GM12878 (cell line): Measurements from ENCODE around the gene USP34. TPM values are rescaled to one million over a fixed set of nuclear protein-coding genes. Genes with fewer than 3 reads are reported as not detected.

ENCODE experiments used
- ATAC-seq: fragments of 200-7000 bp; cut with Tn5 transposase; 3 replicates; pipeline ENCODE4 v1.9.1; 2020; ENCODE audit warnings: mild to moderate bottlenecking, moderate library complexity
- BruUV-seq: library from RNA; stranded (reverse); fragments of 400-500 nt; replicated peaks from 2 replicates; lab custom pipeline; 2021; lab: Mats Ljungman, UMichigan
- CTCF ChIA-PET: fragments of 300-600 bp; sonication (Branson Sonifier 250); formaldehyde crosslinking; extraction: SDS; loops from one replicate; lab custom pipeline; 2021; ENCODE audit warnings: inconsistent platforms; lab: Yijun Ruan, JAX
- POLR2A ChIA-PET: fragments of 350-600 bp; formaldehyde crosslinking; extraction: SDS; loops from one replicate; lab custom pipeline; 2021; ENCODE audit warnings: inconsistent platforms; lab: Charles Lee
- RAD21 ChIA-PET: fragments of 300-600 bp; sonication (Branson Sonifier 250); formaldehyde crosslinking; loops from one replicate; lab custom pipeline; 2023; ENCODE audit warnings: antibody characterized with exemption; ENCODE audit not compliant: unreplicated experiment; lab: Charles Lee
- SMC1A ChIA-PET: fragments of 300-600 bp; sonication (Branson Sonifier 250); formaldehyde crosslinking; loops from one replicate; lab custom pipeline; 2023; ENCODE audit not compliant: unreplicated experiment, uncharacterized antibody; lab: Charles Lee
- DNase-seq: peaks from one replicate; pipeline ENCODE4 v3.0.0-alpha.2; 2011; ENCODE audit warnings: low read depth, low spot score
- FAIRE-seq: peaks from 3 replicates; lab custom pipeline; 2011; peaks lifted over from hg19 to GRCh38; lab: Jason Lieb, UNC
- H2AFZ ChIP-seq: 2 replicates; pipeline ENCODE4 v1.6.0; 2011; ENCODE audit warnings: low read depth, low read length, control low read depth; ENCODE audit not compliant: control insufficient read depth
- H3K27ac ChIP-seq: 2 replicates; pipeline ENCODE4 v1.5.1; 2011; ENCODE audit warnings: control low read depth; ENCODE audit not compliant: control insufficient read depth, insufficient read depth
- H3K27me3 ChIP-seq, 2 experiments: replicated peaks in 1 of 2; 2 replicates each; pipeline versions ENCODE4 v1.6.0 to v1.6.1; 2011; ENCODE audit warnings: low read length in 1 of 2; ENCODE audit not compliant: control insufficient read depth in 2 of 2, insufficient read depth in 2 of 2
- H3K36me3 ChIP-seq, 2 experiments: 2 replicates each; pipeline ENCODE4 v1.5.1; 2011; ENCODE audit warnings: low read length in 1 of 2; ENCODE audit not compliant: control insufficient read depth in 2 of 2, insufficient read depth in 2 of 2
- H3K4me1 ChIP-seq: 2 replicates; pipeline ENCODE4 v1.6.1; 2011; ENCODE audit warnings: mild to moderate bottlenecking, low read length, moderate library complexity, mixed read lengths; ENCODE audit not compliant: control insufficient read depth, insufficient read depth
- H3K4me2 ChIP-seq: 2 replicates; pipeline ENCODE4 v1.6.0; 2011; ENCODE audit warnings: control low read depth; ENCODE audit not compliant: control insufficient read depth, insufficient read depth
- H3K4me3 ChIP-seq: fragments of 200-600 bp; sonication (generic); 2 replicates; pipeline ENCODE4 v1.5.1; 2016
- H3K79me2 ChIP-seq: 2 replicates; pipeline ENCODE4 v1.6.0; 2011; ENCODE audit warnings: low read length; ENCODE audit not compliant: control insufficient read depth, insufficient read depth
- H3K9ac ChIP-seq: 2 replicates; pipeline ENCODE4 v1.8.0; 2011; ENCODE audit warnings: low read length, control low read depth, mixed read lengths; ENCODE audit not compliant: control insufficient read depth, insufficient read depth
- H3K9me3 ChIP-seq: replicated peaks from 3 replicates; pipeline ENCODE4 v1.5.1; 2011; ENCODE audit warnings: mild to moderate bottlenecking, low read length; ENCODE audit not compliant: control insufficient read depth, insufficient read depth
- H4K20me1 ChIP-seq: 2 replicates; pipeline ENCODE4 v1.6.0; 2011; ENCODE audit not compliant: control insufficient read depth, insufficient read depth
- FOXM1 ChIP-seq: IDR thresholded peaks from 2 replicates; pipeline ENCODE4 v1.6.1; 2012; ENCODE audit warnings: low read depth, mild to moderate bottlenecking, inconsistent platforms, low read length, moderate library complexity
- JUNB ChIP-seq: IDR thresholded peaks from 2 replicates; pipeline ENCODE4 v1.6.1; 2016; ENCODE audit warnings: antibody characterized with exemption, mild to moderate bottlenecking
- NRF1 ChIP-seq: conservative IDR thresholded peaks from 2 replicates; pipeline ENCODE4 v1.6.1; 2011; ENCODE audit warnings: mild to moderate bottlenecking, low read depth, low read length, improper control_type of control experiment
- ZSCAN29 ChIP-seq: fragments of 450-650 bp; IDR thresholded peaks from 2 replicates; pipeline ENCODE4 v1.6.1; 2017; ENCODE audit warnings: mild to moderate bottlenecking, moderate library complexity
- WGBS: methylation state at CpG from one replicate; pipeline ENCODE4 v1.1.6; 2016; ENCODE audit warnings: low lambda C conversion rate; ENCODE audit not compliant: insufficient replicate concordance, insufficient coverage; ENCODE audit errors: missing lambda C conversion rate; 5-methylcytosine and 5-hydroxymethylcytosine counted together
- in situ Hi-C: fragments of 300-500 bp; cut with MboI; formaldehyde crosslinking; loops from 9 replicates; pipeline ENCODE4 v1.14.3; 2018; ENCODE audit warnings: mixed read lengths
- intact Hi-C: fragments of 100-400 bp; cut with micrococcal nuclease; formaldehyde crosslinking; loops from one replicate; pipeline ENCODE4 v1.14.2; 2022; ENCODE audit not compliant: unreplicated experiment
- polyA plus RNA-seq, 11 experiments: library from polyadenylated mRNA; depleted of rRNA in 4 of 11; unstranded in 6 of 11; stranded (reverse) in 5 of 11; fragments of >200 nt; fragmentation: Nextera tagmentation in 4 of 11; fragmentation: Illumina TruSeq in 1 of 11; extraction: Ambion mirVana in 4 of 11; extraction: Trizol in 1 of 11; gene quantifications; 1 replicate in 1 of 11; 2 replicates in 10 of 11; pipeline versions ENCODE4 v1.2.1 to v1.2.3, GENCODE V29; 2011 to 2016; ENCODE audit warnings: inconsistent platforms in 2 of 11, missing spikeins in 2 of 11, low read depth in 1 of 11
- total RNA-seq, 4 experiments: library from RNA; depleted of rRNA in 3 of 4; stranded (reverse); fragments of >200 nt in 3 of 4; fragmentation: Illumina TruSeq in 1 of 4; extraction: Trizol in 1 of 4; gene quantifications; 2 replicates each; pipeline versions ENCODE4 v1.2.1 to v1.2.3, GENCODE V29; 2013 to 2021
- TF ChIP-seq, protein P1 (sequence below): fragments of 450-650 bp; IDR thresholded peaks from 2 replicates; pipeline ENCODE4 v1.6.1; 2017; ENCODE audit warnings: mild to moderate bottlenecking
- TF ChIP-seq, protein P2 (sequence below): IDR thresholded peaks from 2 replicates; pipeline ENCODE4 v1.6.1; 2011; ENCODE audit warnings: low read depth, mild to moderate bottlenecking, low read length, moderate library complexity, borderline replicate concordance; ENCODE audit errors: extremely low read depth
- TF ChIP-seq, protein P3 (sequence below): fragments of 450-650 bp; IDR thresholded peaks from 2 replicates; pipeline ENCODE4 v1.6.1; 2017; ENCODE audit warnings: mild to moderate bottlenecking, moderate library complexity
- TF ChIP-seq, protein P4 (sequence below): IDR thresholded peaks from 2 replicates; pipeline ENCODE4 v1.6.1; 2012; ENCODE audit warnings: low read depth, low read length, improper control_type of control experiment
- TF ChIP-seq, protein P5 (sequence below): IDR thresholded peaks from 2 replicates; pipeline ENCODE4 v1.6.1; 2011; ENCODE audit warnings: mild to moderate bottlenecking, low read depth, low read length, moderate library complexity; ENCODE audit not compliant: insufficient replicate concordance

USP34 gene
- total and polyA plus RNA-seq, 10 of the 15 experiments (the other 5 are each of a cell fraction or from before 2014, with no cell fraction given): 26.2 to 106 (median 62.1) TPM

DNA sequence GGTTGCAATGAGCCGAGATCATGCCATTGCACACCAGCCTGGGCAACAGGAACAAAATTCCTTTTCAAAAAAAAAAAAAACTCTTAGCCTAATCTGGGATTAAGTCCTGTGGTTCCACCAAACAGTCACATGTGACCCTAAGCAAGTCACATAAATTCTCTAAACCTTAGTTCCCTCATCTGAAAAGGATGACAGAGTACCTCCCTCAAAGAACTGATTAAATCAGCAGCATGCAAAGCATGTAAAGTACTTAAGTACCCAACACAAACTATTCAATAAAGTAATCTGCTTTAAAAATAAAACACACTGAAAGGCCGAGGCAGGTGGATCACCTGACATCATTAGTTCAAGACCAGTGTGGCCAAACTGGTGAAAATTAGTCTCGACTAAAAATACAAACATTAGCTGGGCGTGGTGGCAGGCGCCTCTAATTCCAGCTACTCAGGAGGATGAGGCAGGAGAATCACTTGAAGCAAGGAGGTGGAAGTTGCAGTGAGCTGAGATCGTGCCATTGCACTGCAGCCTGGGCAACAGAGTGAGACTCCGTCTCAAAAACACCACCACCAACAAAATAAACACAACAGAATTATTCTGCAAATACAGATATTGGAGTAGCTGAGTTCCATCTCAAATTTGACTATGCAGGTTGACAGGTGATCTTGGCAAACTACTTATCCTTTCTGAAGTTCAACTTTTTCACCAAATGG, 7.0 kb downstream of the USP34 start:
- no TSS peak for BruUV-seq
- no peak for FAIRE-seq

More for the DNA sequence above, 7.0 kb downstream of the USP34 start:
- Histone ChIP-seq H3K79me2 (peaks cover 99% of the 10 kb centered on the region), H3K9ac (no peak overlapping the region), H3K4me3 (peak overlapping the region; percentile 55; the same call in 1 of the 2 replicates), H2AFZ (no peak overlapping the region), H3K9me3 (no peaks in the 10 kb centered on the region), H3K4me1 (peaks cover 3% of the 10 kb centered on the region; the same call in 1 of the 2 replicates), H4K20me1 (no peaks in the 10 kb centered on the region), H3K36me3 (peaks cover 0 to 14% of the 10 kb centered on the region in 2 experiments; a peak in 2 of 4 replicates), H3K4me2 (peak overlapping the region; percentile 75), H3K27ac (peak overlapping the region; percentile 30; the same call in 1 of the 2 replicates), H3K27me3 (no peaks in the 10 kb centered on the region)
- POLR2A ChIA-PET: interaction anchor here (0.7 to 2.1 kb wide), 6 partner anchors 9 to 74 kb away, joined by 3 to 6 read pairs (median 4); partner anchors contain the start of gene XPO1
- intact Hi-C loops: loop anchor here (2.0 kb wide), 1 partner anchor 37 kb away; no protein-coding TSS in a partner anchor
- ATAC-seq: peak; percentile 21
- DNase-seq: no peak
- TF ChIP-seq, protein P1, sequence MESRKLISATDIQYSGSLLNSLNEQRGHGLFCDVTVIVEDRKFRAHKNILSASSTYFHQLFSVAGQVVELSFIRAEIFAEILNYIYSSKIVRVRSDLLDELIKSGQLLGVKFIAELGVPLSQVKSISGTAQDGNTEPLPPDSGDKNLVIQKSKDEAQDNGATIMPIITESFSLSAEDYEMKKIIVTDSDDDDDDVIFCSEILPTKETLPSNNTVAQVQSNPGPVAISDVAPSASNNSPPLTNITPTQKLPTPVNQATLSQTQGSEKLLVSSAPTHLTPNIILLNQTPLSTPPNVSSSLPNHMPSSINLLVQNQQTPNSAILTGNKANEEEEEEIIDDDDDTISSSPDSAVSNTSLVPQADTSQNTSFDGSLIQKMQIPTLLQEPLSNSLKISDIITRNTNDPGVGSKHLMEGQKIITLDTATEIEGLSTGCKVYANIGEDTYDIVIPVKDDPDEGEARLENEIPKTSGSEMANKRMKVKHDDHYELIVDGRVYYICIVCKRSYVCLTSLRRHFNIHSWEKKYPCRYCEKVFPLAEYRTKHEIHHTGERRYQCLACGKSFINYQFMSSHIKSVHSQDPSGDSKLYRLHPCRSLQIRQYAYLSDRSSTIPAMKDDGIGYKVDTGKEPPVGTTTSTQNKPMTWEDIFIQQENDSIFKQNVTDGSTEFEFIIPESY: no peak
- TF ChIP-seq JUNB (no peak), NRF1 (no peak), FOXM1 (no peak), ZSCAN29 (no peak)
- TF ChIP-seq, protein P2, sequence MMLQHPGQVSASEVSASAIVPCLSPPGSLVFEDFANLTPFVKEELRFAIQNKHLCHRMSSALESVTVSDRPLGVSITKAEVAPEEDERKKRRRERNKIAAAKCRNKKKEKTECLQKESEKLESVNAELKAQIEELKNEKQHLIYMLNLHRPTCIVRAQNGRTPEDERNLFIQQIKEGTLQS: no peak
- TF ChIP-seq, protein P3, sequence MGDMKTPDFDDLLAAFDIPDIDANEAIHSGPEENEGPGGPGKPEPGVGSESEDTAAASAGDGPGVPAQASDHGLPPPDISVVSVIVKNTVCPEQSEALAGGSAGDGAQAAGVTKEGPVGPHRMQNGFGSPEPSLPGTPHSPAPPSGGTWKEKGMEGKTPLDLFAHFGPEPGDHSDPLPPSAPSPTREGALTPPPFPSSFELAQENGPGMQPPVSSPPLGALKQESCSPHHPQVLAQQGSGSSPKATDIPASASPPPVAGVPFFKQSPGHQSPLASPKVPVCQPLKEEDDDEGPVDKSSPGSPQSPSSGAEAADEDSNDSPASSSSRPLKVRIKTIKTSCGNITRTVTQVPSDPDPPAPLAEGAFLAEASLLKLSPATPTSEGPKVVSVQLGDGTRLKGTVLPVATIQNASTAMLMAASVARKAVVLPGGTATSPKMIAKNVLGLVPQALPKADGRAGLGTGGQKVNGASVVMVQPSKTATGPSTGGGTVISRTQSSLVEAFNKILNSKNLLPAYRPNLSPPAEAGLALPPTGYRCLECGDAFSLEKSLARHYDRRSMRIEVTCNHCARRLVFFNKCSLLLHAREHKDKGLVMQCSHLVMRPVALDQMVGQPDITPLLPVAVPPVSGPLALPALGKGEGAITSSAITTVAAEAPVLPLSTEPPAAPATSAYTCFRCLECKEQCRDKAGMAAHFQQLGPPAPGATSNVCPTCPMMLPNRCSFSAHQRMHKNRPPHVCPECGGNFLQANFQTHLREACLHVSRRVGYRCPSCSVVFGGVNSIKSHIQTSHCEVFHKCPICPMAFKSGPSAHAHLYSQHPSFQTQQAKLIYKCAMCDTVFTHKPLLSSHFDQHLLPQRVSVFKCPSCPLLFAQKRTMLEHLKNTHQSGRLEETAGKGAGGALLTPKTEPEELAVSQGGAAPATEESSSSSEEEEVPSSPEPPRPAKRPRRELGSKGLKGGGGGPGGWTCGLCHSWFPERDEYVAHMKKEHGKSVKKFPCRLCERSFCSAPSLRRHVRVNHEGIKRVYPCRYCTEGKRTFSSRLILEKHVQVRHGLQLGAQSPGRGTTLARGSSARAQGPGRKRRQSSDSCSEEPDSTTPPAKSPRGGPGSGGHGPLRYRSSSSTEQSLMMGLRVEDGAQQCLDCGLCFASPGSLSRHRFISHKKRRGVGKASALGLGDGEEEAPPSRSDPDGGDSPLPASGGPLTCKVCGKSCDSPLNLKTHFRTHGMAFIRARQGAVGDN: no peak
- TF ChIP-seq, protein P4, sequence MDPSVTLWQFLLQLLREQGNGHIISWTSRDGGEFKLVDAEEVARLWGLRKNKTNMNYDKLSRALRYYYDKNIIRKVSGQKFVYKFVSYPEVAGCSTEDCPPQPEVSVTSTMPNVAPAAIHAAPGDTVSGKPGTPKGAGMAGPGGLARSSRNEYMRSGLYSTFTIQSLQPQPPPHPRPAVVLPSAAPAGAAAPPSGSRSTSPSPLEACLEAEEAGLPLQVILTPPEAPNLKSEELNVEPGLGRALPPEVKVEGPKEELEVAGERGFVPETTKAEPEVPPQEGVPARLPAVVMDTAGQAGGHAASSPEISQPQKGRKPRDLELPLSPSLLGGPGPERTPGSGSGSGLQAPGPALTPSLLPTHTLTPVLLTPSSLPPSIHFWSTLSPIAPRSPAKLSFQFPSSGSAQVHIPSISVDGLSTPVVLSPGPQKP: no peak
- TF ChIP-seq, protein P5, sequence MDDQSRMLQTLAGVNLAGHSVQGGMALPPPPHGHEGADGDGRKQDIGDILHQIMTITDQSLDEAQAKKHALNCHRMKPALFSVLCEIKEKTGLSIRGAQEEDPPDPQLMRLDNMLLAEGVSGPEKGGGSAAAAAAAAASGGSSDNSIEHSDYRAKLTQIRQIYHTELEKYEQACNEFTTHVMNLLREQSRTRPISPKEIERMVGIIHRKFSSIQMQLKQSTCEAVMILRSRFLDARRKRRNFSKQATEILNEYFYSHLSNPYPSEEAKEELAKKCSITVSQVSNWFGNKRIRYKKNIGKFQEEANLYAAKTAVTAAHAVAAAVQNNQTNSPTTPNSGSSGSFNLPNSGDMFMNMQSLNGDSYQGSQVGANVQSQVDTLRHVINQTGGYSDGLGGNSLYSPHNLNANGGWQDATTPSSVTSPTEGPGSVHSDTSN: no peak
- in situ Hi-C loops: no loop called here
- CTCF ChIA-PET: interaction anchor here (0.6 to 6.8 kb wide), 5 partner anchors 17 to 45 kb away, joined by 3 to 44 read pairs (median 4); no protein-coding TSS in a partner anchor
- SMC1A ChIA-PET: interaction anchor here (0.8 to 7.2 kb wide), 8 partner anchors 9 to 71 kb away, joined by 3 to 74 read pairs (median 14); no protein-coding TSS in a partner anchor
- 33% methylated on average over 7 of the region's 7 CpGs for WGBS
- RAD21 ChIA-PET: interaction anchor here (0.8 to 2.7 kb wide), 5 partner anchors 14 to 71 kb away, joined by 3 to 14 read pairs (median 6); no protein-coding TSS in a partner anchor
